Testis (tissue), 3 donors: ENCODE measurements around the gene FBLN1. TPM values are rescaled to one million over a fixed set of nuclear protein-coding genes. Genes with fewer than 3 reads are reported as not detected.

ENCODE experiments used
- DNase-seq: peaks from one replicate; pipeline ENCODE4 v3.0.0-alpha.2; 2019
- H3K27ac ChIP-seq, 2 donors: fragments of 200-600 bp; sonication (generic); one replicate each; pipeline ENCODE4 v1.5.1; 2019
- H3K27me3 ChIP-seq: fragments of 200-600 bp; sonication (generic); one replicate; pipeline ENCODE4 v1.5.1; 2019
- H3K36me3 ChIP-seq: fragments of 200-600 bp; sonication (generic); one replicate; pipeline ENCODE4 v1.5.1; 2017; ENCODE audit warnings: low read depth; ENCODE audit errors: missing control alignments
- H3K4me1 ChIP-seq: fragments of 200-600 bp; sonication (generic); one replicate; pipeline ENCODE4 v1.5.1; 2019
- H3K4me3 ChIP-seq, 2 donors: fragments of 200-600 bp; sonication (generic); one replicate each; pipeline ENCODE4 v1.5.1; 2017 to 2019
- H3K9me3 ChIP-seq: fragments of 200-600 bp; sonication (generic); one replicate; pipeline ENCODE4 v1.5.1; 2017
- POLR2A ChIP-seq: fragments of 450-650 bp; IDR thresholded peaks from one replicate; pipeline ENCODE4 v1.6.1; 2017; ENCODE audit warnings: antibody characterized with exemption, mild to moderate bottlenecking, moderate library complexity
- WGBS, 2 donors: methylation state at CpG; one replicate each; pipeline ENCODE4 v1.1.5; 2018; 5-methylcytosine and 5-hydroxymethylcytosine counted together
- intact Hi-C: fragments of 100-400 bp; cut with DNase I; formaldehyde crosslinking; loops from one replicate; pipeline ENCODE4 v1.15.1; 2023; ENCODE audit warnings: low total_unique reads
- polyA plus RNA-seq: library from polyadenylated mRNA; stranded (reverse); fragments of 350-450 nt; fragmentation: Illumina TruSeq; extraction: RNeasy Lipid Tissue Mini Kit (QIAGEN cat#74804); gene quantifications from one replicate; pipeline ENCODE4 v1.2.3, GENCODE V29; 2014; ENCODE audit warnings: low read depth, low replicate concordance; ENCODE audit not compliant: insufficient read depth
- total RNA-seq, 2 donors: library from RNA; depleted of rRNA; stranded (reverse); fragments of >200 nt; gene quantifications; one replicate each; pipeline ENCODE4 v1.2.3, GENCODE V29; 2016
- TF ChIP-seq, protein P1 (sequence below), 3 experiments: fragments of 450-650 bp in 2 of 3; fragments of 200-600 bp in 1 of 3; sonication (generic) in 1 of 3; IDR thresholded peaks; one replicate each; pipeline ENCODE4 v1.5.1; 2016 to 2019; ENCODE audit warnings: antibody characterized with exemption in 3 of 3, mild to moderate bottlenecking in 2 of 3, moderate library complexity in 1 of 3

Gene FBLN1
- total and polyA plus RNA-seq, 3 donors from 2014 or later: 32.4 to 154 (median 42.2) TPM

DNA sequence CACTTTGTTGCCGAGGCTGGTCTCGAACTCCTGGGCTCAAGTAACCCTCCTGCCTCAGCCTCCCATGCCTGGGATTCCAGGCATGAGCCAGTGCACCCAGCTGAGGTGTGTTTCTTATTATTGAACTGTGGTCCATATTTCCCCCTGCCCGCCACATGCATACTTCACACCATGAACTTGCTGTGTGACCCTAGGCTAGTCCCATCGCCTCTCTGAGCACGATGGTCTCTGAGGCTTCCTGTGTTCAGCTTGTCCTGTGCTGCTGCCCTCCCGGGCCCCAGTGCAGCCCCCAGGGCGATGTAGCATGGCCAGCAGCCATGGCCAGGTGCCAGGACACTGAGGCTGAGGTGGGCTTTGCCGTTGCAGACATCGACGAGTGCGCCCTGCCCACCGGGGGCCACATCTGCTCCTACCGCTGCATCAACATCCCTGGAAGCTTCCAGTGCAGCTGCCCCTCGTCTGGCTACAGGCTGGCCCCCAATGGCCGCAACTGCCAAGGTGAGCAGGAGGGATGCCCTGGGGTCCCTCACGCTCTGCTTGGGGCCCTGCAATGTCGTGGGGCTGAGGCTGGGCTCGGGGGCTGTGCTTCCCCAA is 45.7 kb downstream of the FBLN1 start:
- Histone ChIP-seq H3K4me3 (no peak overlapping the region), H3K9me3 (no peaks in the 10 kb centered on the region), H3K4me1 (peaks cover 28% of the 10 kb centered on the region), H3K27ac (no peak overlapping the region), H3K27me3 (no peaks in the 10 kb centered on the region), H3K36me3 (no peaks in the 10 kb centered on the region)
- intact Hi-C loops: loop anchor here (10.0 kb wide), 1 partner anchor 274 kb away; no protein-coding TSS in a partner anchor
- WGBS, 2 donors: 91 to 93% methylated on average over 10 to 18 of the region's 18 CpGs
- TF ChIP-seq POLR2A: no peak
- TF ChIP-seq, protein P1, sequence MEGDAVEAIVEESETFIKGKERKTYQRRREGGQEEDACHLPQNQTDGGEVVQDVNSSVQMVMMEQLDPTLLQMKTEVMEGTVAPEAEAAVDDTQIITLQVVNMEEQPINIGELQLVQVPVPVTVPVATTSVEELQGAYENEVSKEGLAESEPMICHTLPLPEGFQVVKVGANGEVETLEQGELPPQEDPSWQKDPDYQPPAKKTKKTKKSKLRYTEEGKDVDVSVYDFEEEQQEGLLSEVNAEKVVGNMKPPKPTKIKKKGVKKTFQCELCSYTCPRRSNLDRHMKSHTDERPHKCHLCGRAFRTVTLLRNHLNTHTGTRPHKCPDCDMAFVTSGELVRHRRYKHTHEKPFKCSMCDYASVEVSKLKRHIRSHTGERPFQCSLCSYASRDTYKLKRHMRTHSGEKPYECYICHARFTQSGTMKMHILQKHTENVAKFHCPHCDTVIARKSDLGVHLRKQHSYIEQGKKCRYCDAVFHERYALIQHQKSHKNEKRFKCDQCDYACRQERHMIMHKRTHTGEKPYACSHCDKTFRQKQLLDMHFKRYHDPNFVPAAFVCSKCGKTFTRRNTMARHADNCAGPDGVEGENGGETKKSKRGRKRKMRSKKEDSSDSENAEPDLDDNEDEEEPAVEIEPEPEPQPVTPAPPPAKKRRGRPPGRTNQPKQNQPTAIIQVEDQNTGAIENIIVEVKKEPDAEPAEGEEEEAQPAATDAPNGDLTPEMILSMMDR (IDR thresholded peaks at IDR 0.05): no peak
- no peak for DNase-seq

DNA sequence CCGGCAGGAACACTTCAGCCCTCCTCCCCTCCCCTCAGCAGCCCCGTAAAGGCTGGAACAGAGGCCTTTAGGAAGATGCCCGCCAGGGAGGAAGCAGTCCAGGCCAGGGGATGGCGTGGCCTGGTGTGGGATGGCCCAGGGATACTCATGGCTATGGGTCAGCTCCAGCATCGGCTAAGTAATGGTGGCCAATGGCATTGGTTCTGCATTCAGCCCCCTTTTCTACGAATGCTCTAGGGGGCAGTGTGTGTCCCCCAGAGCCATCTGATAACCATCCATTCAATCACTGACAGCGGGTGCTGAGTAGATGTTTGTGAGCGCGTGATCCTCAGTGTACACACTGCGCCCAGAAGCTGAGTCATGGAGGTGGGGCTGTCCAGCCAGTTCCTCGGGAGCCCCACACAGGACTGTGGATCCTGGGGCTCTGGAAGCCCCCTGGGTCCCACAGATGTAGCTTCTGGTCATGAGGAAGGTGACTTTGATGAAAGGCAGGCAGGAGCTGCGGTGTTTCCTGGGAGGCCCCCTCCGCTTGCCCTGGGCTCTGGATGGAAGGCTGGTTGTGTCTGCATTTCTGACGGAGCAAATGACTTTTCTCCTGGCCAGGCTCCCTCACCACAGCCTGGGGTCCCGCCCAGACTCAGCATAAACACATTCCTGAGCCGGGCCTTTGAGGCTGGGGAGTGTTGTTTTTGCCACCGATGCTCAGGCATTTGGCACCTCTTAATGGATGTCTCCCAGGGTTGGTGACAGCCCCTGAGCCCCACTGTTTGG is 46.5 kb downstream of the FBLN1 start:
- intact Hi-C loops: loop anchor here (10.0 kb wide), 1 partner anchor 274 kb away; no protein-coding TSS in a partner anchor
- Histone ChIP-seq H3K27ac (no peak overlapping the region), H3K4me1 (peaks cover 36% of the 10 kb centered on the region), H3K36me3 (no peaks in the 10 kb centered on the region), H3K9me3 (no peaks in the 10 kb centered on the region), H3K27me3 (no peaks in the 10 kb centered on the region), H3K4me3 (no peak overlapping the region)
- DNase-seq: no peak
- 86 to 89% methylated on average over 7 to 17 of the region's 17 CpGs for WGBS, 2 donors
- no peak for TF ChIP-seq POLR2A
- TF ChIP-seq, protein P1 (IDR thresholded peaks at IDR 0.05): no peak

DNA sequence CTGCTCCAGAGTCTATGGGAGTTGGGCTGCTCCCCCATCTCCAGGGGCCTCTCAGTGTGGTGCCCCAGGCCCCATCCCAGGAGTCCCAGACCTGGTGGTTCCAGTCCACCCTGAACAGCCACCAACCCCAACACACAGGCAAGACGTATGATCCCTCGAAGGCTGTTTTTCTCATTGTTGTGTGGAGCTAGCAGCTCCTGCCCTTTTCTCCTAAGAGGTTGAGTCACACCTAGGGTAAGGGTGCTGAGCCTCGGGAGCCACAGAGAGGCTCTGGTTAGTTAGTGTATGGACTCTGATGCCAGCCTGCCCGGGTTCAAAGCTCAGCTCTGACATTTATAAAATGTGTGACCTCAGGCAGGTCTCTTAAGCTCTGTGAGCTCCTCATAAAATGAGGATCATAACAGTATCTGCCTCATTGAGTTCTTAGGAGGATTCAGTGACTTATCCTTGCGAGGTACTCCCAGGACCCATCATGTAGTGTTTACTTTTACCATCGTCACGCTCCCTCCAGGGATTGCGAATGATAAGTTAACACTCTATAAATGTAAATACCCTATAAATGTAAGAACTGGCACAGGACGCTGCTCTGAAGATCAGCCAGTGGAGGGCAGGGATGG is 47.2 kb downstream of the FBLN1 start:
- Histone ChIP-seq H3K27me3 (no peaks in the 10 kb centered on the region), H3K4me3 (no peak overlapping the region), H3K27ac (no peak overlapping the region), H3K36me3 (no peaks in the 10 kb centered on the region), H3K4me1 (peaks cover 40% of the 10 kb centered on the region), H3K9me3 (no peaks in the 10 kb centered on the region)
- TF ChIP-seq, protein P1 (IDR thresholded peaks at IDR 0.05): no peak
- no peak for TF ChIP-seq POLR2A
- intact Hi-C loops: loop anchor here (10.0 kb wide), 2 partner anchors 105 to 275 kb away; no protein-coding TSS in a partner anchor
- no peak for DNase-seq
- WGBS, 2 donors: 93 to 97% methylated on average over 9 of the region's 9 CpGs

- H3K9me3 ChIP-seq: no peaks in the 10 kb centered on the region
- DNase-seq: no peak
- intact Hi-C loops: loop anchor here (10.0 kb wide), 1 partner anchor 106 kb away; no protein-coding TSS in a partner anchor
- H3K4me3 ChIP-seq: no peak overlapping the region
- H3K27ac ChIP-seq: no peak overlapping the region
- peaks cover 40% of the 10 kb centered on the region for H3K4me1 ChIP-seq
- no peaks in the 10 kb centered on the region for H3K27me3 ChIP-seq
- TF ChIP-seq, protein P1 (IDR thresholded peaks at IDR 0.05): no peak
- TF ChIP-seq POLR2A: no peak
- H3K36me3 ChIP-seq: no peaks in the 10 kb centered on the region
- 95 to 96% methylated on average over 13 to 14 of the region's 14 CpGs for WGBS, 2 donors
These were observed 47.7 kb downstream of the FBLN1 start for GRCh38 chr22:45550416-45550815.
